ENCODE results near the gene IDS.

Gene IDS

DNA sequence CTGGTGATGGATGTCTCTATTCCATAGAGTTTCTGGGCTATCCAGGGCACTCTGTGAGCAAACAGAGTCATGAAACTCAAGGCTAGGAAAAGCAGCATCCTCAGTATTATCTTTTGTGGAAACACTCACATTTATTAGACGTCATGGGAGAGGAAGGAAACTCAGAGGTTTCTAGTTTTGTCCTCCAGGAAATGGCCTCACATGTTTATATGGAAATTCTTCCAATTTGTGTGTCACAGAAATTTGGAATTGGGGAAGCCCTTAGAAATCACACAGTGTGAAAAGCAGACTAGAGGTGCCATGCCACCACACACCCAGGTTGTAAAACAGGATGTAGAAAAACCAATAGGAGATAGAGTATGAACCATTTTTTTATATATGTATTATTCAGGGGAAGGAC is 31.1 kb downstream of the IDS start:
- TF ChIP-seq FOXP2 (optimal IDR thresholded peaks at IDR 0.05; ENCODE audit: borderline replicate concordance, extremely low read depth, extremely low read length, insufficient read depth) (no peak), POLR2AphosphoS5 (IDR thresholded peaks at IDR 0.05; ENCODE audit: low read depth, low read length) (no peak), SIN3A (IDR thresholded peaks at IDR 0.05; ENCODE audit: borderline replicate concordance, insufficient read depth, low read length) (no peak), TAF1 (IDR thresholded peaks at IDR 0.05; ENCODE audit: borderline replicate concordance, insufficient read depth, low read length) (no peak)
- TF ChIP-seq, protein P1, sequence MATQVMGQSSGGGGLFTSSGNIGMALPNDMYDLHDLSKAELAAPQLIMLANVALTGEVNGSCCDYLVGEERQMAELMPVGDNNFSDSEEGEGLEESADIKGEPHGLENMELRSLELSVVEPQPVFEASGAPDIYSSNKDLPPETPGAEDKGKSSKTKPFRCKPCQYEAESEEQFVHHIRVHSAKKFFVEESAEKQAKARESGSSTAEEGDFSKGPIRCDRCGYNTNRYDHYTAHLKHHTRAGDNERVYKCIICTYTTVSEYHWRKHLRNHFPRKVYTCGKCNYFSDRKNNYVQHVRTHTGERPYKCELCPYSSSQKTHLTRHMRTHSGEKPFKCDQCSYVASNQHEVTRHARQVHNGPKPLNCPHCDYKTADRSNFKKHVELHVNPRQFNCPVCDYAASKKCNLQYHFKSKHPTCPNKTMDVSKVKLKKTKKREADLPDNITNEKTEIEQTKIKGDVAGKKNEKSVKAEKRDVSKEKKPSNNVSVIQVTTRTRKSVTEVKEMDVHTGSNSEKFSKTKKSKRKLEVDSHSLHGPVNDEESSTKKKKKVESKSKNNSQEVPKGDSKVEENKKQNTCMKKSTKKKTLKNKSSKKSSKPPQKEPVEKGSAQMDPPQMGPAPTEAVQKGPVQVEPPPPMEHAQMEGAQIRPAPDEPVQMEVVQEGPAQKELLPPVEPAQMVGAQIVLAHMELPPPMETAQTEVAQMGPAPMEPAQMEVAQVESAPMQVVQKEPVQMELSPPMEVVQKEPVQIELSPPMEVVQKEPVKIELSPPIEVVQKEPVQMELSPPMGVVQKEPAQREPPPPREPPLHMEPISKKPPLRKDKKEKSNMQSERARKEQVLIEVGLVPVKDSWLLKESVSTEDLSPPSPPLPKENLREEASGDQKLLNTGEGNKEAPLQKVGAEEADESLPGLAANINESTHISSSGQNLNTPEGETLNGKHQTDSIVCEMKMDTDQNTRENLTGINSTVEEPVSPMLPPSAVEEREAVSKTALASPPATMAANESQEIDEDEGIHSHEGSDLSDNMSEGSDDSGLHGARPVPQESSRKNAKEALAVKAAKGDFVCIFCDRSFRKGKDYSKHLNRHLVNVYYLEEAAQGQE (IDR thresholded peaks at IDR 0.05; ENCODE audit: insufficient read depth in 1 of 2, low read depth in 2 of 2, low read length in 2 of 2), result no peak

GRCh38 chrX:149473092-149473491 is 32.0 kb downstream of the IDS start:
- TF ChIP-seq SIN3A (IDR thresholded peaks at IDR 0.05; ENCODE audit: borderline replicate concordance, insufficient read depth, low read length), result no peak
- TF ChIP-seq, protein P1 (IDR thresholded peaks at IDR 0.05; ENCODE audit: insufficient read depth in 1 of 2, low read depth in 2 of 2, low read length in 2 of 2), result no peak

DNA sequence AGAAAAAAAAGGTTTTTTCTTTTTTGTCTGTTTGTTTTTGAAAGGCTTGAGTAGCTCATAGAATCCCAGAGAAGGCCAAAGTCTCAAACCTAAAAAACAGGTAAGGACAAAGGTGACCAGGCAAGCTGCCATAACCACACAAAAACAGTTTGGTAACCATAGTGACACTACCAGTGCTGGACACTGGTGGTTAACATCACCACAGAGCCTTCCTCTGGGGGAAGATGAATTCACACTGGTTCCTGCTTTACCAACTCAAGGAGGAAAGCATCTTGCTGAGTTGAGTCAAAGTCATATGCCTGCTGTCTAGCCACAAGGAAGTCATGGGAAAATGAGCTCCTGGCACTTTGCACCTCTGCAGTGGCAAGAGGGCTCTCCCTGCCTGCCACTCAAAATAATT is 32.5 kb downstream of the IDS start:
- TF ChIP-seq TAF1 (IDR thresholded peaks at IDR 0.05; ENCODE audit: borderline replicate concordance, insufficient read depth, low read length), result no peak

DNA sequence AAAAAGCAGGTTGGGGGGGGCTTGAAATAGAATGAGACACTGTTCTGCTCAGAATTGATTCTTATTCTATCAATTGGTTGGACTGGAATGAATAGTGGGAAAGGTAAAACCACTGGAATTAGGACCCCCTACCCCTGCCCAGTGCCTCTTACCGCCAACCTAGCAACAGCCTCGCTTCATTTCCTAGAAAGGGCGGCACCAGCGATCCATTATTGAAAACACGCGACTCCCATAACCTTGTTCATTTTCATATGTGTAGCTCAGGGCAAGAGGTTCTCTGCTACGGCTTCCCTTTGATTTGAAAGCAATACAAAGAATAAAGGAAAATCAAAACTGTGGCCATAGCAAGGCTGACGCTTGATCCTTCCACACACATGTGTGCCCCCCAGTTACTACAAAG is 33.7 kb downstream of the IDS start:
- no peak for TF ChIP-seq FOXP2 (optimal IDR thresholded peaks at IDR 0.05; ENCODE audit: borderline replicate concordance, extremely low read depth, extremely low read length, insufficient read depth)
- no peak for TF ChIP-seq POLR2AphosphoS5 (IDR thresholded peaks at IDR 0.05; ENCODE audit: low read depth, low read length)
- TF ChIP-seq SIN3A (IDR thresholded peaks at IDR 0.05; ENCODE audit: borderline replicate concordance, insufficient read depth, low read length), result no peak
- TF ChIP-seq, protein P1 (IDR thresholded peaks at IDR 0.05; ENCODE audit: insufficient read depth in 1 of 2, low read depth in 2 of 2, low read length in 2 of 2), result no peak
- TF ChIP-seq TAF1 (IDR thresholded peaks at IDR 0.05; ENCODE audit: borderline replicate concordance, insufficient read depth, low read length), result no peak

DNA sequence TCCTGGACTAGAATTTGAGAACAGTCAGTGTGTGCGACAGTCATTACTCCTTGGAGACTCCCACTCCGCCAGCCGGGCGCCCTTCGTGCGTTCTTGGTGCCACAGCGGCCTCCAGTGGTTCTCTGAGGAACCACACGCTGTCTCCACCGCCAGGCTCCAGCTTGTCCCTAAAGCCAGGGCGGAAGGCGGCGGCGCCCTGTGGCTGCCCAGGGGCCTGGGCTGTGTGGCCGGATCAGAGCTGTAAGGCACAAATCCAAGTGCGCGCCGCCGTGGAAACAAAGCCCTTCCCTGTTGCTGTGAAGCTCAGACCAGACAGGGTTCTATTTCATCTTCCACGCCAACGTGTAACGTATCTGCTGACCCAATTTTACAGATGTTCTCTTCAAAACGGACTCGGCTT is 34.2 kb downstream of the IDS start:
- TF ChIP-seq FOXP2 (optimal IDR thresholded peaks at IDR 0.05; ENCODE audit: borderline replicate concordance, extremely low read depth, extremely low read length, insufficient read depth) (no peak), TAF1 (IDR thresholded peaks at IDR 0.05; ENCODE audit: borderline replicate concordance, insufficient read depth, low read length) (no peak), POLR2AphosphoS5 (IDR thresholded peaks at IDR 0.05; ENCODE audit: low read depth, low read length) (no peak), SIN3A (IDR thresholded peaks at IDR 0.05; ENCODE audit: borderline replicate concordance, insufficient read depth, low read length) (no peak)
- TF ChIP-seq, protein P1 (IDR thresholded peaks at IDR 0.05; ENCODE audit: insufficient read depth in 1 of 2, low read depth in 2 of 2, low read length in 2 of 2), result no peak

Measured in PFSK-1 (cell line).